RKO (cell line): ENCODE results near the gene SAP25.
"Not testable (repeated sequence)": the region's sequence is repeated elsewhere in the genome, so short reads cannot be mapped to it uniquely, and the experiment has no call there.

Source experiments
- DNase-seq: peaks from one replicate; pipeline ENCODE4 v3.0.0-alpha.2; 2016; ENCODE audit warnings: low spot score

The SAP25 gene

GRCh38 chr7:100535982-100536381 lies 37.7 kb downstream of the SAP25 start:
- not testable (repeated sequence) for DNase-seq

GRCh38 chr7:100532165-100533022 lies 41.3 kb downstream of the SAP25 start:
- no peak for DNase-seq

GRCh38 chr7:100528108-100528866 lies 45.4 kb downstream of the SAP25 start:
- DNase-seq: not testable (repeated sequence)

- DNase-seq: not testable (repeated sequence)
These were observed 50.5 kb downstream of the SAP25 start for GRCh38 chr7:100523192-100523591.
